Keratinocyte (primary cell): ENCODE measurements around the gene GABRB1.

ENCODE experiments used
- CTCF ChIP-seq, 3 experiments: IDR thresholded peaks in 1 of 3; conservative IDR thresholded peaks in 1 of 3; optimal IDR thresholded peaks in 1 of 3; 2 replicates in 2 of 3; 3 replicates in 1 of 3; pipeline versions ENCODE3 to v1.5.1; 2011; ENCODE audit warnings: low read length in 3 of 3, mild to moderate bottlenecking in 3 of 3, moderate library complexity in 2 of 3, control low read depth in 1 of 3, inconsistent platforms in 1 of 3; ENCODE audit not compliant: insufficient read depth in 2 of 3; ENCODE audit errors: extremely low read depth in 1 of 3
- EZH2 ChIP-seq: IDR thresholded peaks from one replicate; pipeline ENCODE4 v1.6.1; 2012; ENCODE audit warnings: inconsistent platforms, mild to moderate bottlenecking, low read length, moderate library complexity

- TF ChIP-seq CTCF (optimal IDR thresholded peaks at IDR 0.05 in 1 of 3, IDR thresholded peaks at IDR 0.05 in 1 of 3, conservative IDR thresholded peaks at IDR 0.05 in 1 of 3; ENCODE audit: extremely low read depth in 1 of 3, insufficient read depth in 2 of 3, low read length in 3 of 3) (no peak), EZH2 (no peak)
Observed at GRCh38 chr4:47386561-47387235, 355.3 kb downstream of the GABRB1 start.
